HG03354 (cell line): ENCODE data around the gene GRM4.

Source experiments
- ATAC-seq: cut with Tn5 transposase; IDR thresholded peaks from one replicate; pipeline ENCODE4 v1.9.1; 2021; ENCODE audit warnings: mild to moderate bottlenecking; ENCODE audit not compliant: unreplicated experiment, poor library complexity, severe bottlenecking

GRM4 gene

DNA sequence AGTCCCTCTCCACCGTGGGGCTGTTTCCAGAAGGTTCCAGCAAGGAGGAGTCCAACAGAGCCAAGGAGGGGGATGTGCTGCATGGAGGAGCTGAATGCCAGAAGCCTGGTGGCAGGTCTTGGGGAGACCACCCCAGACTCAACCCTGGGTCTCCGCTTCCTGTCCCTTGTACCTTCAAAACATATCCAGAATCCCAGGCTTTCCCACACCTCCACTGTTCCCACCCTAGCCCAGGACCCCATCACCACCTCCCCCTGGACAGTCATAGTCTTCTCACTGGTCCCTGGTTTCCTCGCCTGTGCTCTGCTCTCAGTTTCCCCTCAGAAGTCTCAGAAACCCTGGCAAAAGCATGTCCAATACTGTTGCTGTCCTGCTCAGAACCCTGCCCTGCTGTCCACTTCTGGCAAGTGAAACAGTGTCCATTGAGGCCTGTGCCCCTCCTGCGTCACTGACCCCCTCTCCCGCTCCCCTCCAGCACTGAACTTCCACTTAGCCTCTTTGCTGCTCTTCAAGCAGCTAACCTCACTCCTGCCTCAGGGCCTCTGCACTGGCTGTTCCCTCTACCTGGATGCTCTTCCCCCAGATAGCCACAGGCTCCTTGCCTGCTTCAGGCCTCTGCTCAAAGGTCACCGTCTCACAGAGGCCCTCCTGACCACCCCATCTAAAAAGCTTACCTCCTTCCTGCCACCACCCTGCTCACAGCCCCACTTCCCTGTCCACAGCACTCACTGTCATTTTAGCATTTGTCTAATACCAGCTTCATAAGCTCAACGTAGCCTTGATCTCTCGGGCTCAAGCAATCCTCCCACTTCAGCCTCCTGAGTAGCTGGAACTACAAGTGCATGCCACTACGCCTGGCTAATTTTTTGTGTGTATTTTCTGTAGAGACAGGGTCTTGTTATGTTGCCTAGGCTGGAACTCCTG, 169.2 kb downstream of the GRM4 start:
- ATAC-seq: no peak

DNA sequence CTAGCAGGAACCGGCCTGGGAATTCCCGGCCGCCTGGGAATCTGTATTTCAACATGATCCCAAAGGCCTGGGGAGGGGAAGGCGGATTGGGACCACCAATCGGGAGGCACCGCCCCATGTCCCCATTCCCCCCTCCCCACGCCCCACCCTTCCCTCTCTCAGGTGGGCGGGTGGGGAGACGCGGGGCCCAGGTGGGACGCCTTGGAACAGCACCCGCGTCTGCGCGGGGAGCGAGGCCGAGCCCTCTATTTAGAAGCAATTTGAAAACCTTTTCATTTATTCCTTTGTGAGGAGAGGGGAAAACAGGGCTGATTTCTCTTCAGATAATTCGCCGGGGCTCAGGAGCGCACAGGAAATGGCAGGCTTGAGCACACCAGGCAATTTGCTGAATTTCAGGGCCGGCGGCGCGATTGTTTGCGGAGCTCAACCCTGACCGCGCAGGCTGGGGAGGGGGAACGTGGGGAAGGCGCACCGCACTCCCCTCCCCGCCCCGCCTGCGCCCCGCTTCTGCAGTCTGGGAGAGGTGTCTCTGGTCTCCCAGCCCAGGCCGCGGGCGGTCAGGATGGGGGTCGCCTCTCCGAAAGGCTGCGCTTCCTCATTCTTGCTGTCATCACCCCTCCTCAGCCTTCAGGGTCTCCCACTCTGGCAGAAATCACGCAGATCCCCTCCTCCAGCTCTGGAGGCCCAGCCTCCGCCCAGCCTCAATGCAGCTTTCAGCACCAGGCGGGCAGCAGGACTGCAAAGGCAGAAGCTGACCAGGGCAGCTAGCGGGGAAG, 170.0 kb downstream of the GRM4 start:
- ATAC-seq: no peak

DNA sequence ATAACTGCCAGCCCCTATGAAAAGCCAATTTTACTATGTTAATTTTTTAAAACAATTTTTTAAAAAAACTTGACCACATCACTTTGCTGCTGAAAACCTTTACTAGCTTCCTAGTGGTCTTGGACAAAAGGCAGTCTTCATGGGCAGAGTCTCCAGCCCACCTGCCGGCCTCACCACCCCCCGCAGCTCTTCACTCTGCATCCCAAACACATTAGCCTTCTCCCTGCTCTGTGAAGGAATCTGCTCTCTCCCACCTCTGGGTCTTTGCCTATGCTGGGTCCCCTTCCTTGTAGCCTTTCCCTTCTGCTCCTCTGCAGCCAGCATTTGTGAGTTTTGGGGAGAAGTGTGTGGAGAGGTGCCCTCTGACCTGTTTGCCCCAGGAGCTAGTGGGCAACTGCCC, 171.4 kb downstream of the GRM4 start:
- no peak for ATAC-seq

DNA sequence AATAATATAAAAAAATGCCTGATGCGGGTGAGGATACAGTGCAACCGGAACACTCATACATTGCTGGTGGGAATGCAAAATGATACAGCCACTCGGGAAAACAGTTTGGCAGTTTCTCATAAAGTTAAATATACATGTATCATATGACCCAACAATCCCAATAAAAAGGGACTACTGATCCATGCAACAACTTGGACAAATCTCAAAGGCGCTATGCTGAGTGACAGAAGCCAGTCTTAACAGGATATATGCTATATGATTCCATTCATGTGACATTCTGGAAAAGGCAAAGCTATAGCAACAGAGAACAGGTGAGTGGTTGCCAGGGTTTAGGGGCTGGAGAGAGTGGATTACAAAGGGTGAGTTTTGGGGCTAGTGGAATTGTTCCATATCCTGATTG, 171.9 kb downstream of the GRM4 start:
- ATAC-seq: no peak

DNA sequence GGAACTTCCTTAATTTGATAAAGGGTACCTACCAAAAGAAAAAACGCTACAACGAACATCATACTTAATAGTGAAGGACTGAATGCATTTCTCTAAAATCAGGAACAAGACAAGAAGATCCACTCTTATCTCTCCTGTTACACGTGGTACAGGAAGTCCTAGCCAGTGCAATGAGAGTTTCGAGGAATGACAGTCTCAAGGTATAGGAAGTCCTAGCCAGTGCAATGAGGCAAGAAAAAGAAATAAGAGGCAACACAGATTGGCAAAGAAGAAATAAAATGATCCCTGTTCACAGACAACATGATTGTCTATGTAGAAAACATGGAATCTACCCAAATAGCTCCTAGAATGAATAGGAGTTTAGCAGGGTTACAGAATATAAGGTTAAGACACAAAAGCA, 174.3 kb downstream of the GRM4 start:
- ATAC-seq: no peak
